Measurements from ENCODE around the gene LDLRAP1.

DNA sequence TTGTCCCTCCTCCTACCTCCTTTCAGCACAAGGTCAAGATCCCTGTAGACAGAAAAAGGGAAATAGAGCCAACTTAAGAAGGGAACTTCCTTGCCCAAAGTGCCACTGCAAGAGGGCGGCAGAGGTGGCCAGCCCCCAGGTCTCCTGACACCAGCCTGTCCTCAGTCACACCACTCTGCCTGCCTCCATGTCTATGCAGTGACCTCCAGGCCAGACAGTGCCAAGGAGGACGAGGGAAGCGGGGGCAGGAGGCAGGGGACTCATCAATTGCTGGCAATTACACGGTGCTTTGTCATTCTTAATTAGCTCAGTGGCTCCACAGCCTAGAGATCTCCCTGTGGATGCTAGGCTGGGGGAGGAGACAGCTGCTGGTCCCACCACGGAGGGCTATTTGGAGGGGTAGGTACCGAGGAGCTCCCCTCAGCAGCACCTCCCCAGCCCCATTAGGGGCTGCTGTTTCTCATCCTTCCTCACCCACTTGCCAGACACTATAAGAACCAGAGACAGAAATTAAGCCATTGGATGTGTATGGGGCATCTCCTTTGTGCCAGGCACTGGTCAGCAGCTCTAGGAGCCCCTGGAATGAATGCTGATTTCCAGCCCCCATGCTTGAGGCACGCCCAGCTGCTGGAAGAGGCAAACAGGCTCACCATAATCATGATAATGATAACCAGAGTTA lies 6.1 kb upstream of the LDLRAP1 start:
- TF ChIP-seq, protein P1, sequence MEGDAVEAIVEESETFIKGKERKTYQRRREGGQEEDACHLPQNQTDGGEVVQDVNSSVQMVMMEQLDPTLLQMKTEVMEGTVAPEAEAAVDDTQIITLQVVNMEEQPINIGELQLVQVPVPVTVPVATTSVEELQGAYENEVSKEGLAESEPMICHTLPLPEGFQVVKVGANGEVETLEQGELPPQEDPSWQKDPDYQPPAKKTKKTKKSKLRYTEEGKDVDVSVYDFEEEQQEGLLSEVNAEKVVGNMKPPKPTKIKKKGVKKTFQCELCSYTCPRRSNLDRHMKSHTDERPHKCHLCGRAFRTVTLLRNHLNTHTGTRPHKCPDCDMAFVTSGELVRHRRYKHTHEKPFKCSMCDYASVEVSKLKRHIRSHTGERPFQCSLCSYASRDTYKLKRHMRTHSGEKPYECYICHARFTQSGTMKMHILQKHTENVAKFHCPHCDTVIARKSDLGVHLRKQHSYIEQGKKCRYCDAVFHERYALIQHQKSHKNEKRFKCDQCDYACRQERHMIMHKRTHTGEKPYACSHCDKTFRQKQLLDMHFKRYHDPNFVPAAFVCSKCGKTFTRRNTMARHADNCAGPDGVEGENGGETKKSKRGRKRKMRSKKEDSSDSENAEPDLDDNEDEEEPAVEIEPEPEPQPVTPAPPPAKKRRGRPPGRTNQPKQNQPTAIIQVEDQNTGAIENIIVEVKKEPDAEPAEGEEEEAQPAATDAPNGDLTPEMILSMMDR (IDR thresholded peaks at IDR 0.05), result no peak
- TF ChIP-seq POLR2A (IDR thresholded peaks at IDR 0.05), result no peak
- no peak for TF ChIP-seq POLR2AphosphoS5 (IDR thresholded peaks at IDR 0.05)
- no peak for TF ChIP-seq EP300 (IDR thresholded peaks at IDR 0.05)

Measured in suprapubic skin (tissue), 4 donors.